ENCODE measurements around the gene SLC27A5.

The SLC27A5 gene, protein sequence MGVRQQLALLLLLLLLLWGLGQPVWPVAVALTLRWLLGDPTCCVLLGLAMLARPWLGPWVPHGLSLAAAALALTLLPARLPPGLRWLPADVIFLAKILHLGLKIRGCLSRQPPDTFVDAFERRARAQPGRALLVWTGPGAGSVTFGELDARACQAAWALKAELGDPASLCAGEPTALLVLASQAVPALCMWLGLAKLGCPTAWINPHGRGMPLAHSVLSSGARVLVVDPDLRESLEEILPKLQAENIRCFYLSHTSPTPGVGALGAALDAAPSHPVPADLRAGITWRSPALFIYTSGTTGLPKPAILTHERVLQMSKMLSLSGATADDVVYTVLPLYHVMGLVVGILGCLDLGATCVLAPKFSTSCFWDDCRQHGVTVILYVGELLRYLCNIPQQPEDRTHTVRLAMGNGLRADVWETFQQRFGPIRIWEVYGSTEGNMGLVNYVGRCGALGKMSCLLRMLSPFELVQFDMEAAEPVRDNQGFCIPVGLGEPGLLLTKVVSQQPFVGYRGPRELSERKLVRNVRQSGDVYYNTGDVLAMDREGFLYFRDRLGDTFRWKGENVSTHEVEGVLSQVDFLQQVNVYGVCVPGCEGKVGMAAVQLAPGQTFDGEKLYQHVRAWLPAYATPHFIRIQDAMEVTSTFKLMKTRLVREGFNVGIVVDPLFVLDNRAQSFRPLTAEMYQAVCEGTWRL

DNA sequence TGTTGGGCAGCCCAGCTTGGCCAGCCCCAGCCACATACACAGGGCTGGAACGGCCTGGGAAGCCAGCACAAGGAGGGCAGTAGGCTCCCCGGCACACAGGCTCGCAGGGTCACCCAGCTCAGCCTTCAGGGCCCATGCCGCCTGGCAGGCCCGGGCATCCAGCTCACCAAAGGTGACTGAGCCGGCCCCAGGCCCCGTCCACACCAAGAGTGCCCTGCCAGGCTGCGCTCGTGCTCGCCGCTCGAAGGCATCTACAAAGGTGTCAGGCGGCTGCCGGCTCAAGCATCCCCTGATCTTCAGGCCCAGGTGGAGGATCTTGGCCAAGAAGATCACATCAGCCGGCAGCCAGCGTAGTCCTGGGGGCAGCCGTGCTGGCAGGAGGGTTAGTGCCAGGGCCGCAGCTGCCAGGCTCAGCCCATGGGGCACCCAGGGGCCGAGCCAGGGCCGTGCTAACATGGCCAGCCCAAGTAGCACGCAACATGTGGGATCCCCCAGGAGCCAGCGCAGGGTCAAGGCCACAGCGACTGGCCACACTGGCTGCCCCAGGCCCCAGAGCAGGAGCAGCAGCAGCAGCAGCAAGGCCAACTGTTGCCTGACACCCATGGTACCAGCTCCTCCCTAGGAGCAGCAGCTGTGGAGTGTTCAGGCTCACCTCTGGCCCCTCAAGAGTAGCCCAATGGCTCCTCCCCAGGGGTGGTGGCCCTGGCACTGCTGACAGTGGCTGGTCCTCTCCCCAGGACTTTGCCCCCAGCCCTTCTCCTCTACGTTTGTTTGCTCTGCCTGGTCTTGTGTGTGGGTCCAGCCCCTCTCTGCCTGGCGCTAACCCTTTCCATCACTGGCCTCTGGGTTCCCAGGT, at the start of gene SLC27A5:
SLC27A5 (minus strand) TSS at position 640 of the 856 bp plus-strand sequence; CDS start at position 603, 37 bp downstream.
- Histone ChIP-seq H3K4me1 (peaks cover 29 to 52% (median 46%) of the 10 kb centered on the region in 10 experiments), H3K27me3 (no peaks in the 10 kb centered on the region), H4K20me1 (peaks cover 0 to 27% (median 11%) of the 10 kb centered on the region in 11 experiments; a peak in 13 of 22 replicates), H3K36me3 (peaks cover 9 to 32% (median 15%) of the 10 kb centered on the region in 11 experiments), H3K27ac (peak within 1 kb of the TSS in 3 of 11 experiments; percentile 30 to 75 (median 74); a peak in 2 of 22 replicates), H3K9ac (peak within 1 kb of the TSS in 4 of 11 experiments; percentile 10 to 71 (median 38); a peak in 5 of 22 replicates), H3K4me2 (peak within 1 kb of the TSS in 3 of 11 experiments; percentile 4 to 78 (median 7); a peak in 3 of 22 replicates), H3K9me3 (replicated peaks in 1 of 11) (peaks cover 22 to 29% (median 23%) of the 10 kb centered on the region in 11 experiments), H3K4me3 (no peak within 1 kb of the TSS)
- no peak for TF ChIP-seq Cebpa-rat (IDR thresholded peaks at IDR 0.05)

DNA sequence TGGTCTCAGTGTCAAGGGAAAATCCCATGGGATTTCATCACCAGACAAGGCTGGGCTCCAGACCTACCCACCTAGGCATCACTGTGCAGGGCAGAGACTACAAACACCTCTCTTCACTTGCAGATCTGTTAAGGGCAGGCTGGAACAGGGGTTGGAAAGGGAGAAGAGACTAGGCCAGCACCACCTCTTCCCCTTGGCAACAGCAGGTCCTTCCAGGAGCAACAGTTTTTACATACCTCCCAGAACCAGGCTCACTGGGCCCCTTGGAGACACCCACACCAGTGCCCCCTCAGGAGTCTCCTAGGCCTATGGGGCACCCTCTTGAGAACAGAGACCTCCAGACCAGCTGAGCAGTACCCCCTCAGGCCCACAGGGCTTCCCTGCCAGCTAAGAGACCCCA, 49.1 kb upstream of the SLC27A5 start:
- Histone ChIP-seq H3K27me3 (peaks cover 0 to 24% (median 0%) of the 10 kb centered on the region in 11 experiments; a peak in 8 of 22 replicates), H3K4me3 (no peak overlapping the region), H4K20me1 (peaks cover 0 to 26% (median 14%) of the 10 kb centered on the region in 11 experiments; a peak in 12 of 22 replicates), H3K27ac (peak overlapping the region in 6 of 11 experiments; percentile 97 to 99 (median 98); a peak in 9 of 22 replicates), H3K9me3 (replicated peaks in 1 of 11) (no peaks in the 10 kb centered on the region), H3K4me2 (peak overlapping the region; percentile 89 to 100 (median 98); a peak in 21 of 22 replicates), H3K36me3 (peaks cover 12 to 15% (median 13%) of the 10 kb centered on the region in 11 experiments), H3K9ac (peak overlapping the region in 1 of 11 experiments; percentile 41; a peak in 1 of 22 replicates), H3K4me1 (peaks cover 66 to 73% (median 70%) of the 10 kb centered on the region in 10 experiments)
- no peak for TF ChIP-seq Cebpa-rat (IDR thresholded peaks at IDR 0.05)

DNA sequence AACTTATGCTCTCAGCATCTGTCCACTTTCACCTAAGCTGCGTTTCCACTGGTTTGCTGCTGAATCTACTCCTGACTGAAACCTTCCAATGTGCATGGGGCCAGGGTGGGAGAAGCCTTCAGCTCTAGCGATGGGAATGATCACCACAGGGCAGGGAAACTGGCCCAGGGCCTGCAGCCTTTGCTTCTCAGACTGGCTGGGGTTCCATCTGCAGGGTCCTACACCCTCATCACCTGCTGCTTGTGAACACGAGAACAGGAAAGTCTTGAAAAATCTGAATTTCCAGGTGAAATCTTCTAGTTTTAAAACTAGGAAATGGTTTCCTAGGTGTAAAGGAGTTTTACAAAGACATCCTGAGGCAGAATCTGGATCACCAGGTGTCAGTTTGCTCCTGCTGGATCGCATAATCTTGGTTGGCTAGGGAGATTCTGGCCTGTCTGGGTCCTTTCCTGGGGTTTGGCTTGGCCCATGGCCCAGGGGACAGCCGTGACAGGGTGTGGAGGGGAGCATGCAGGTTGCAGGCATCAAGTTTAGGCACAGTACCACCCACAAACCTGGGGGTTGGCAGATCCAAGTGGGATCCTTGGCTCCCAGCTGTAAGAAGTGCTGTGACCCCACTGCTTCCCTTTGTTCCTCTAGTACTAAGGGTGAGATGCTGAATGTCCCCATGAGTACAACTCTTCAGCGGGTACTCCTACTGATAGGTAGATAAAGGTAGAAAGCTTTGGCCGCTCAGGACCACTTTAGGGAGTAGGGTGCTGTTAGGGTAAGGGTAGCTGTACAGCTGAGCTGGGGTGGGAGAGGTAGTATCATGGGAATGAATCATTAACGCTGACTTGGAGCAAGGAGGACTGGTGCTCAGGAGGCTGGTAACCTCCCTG, 48.5 kb upstream of the SLC27A5 start:
- Histone ChIP-seq H3K36me3 (peaks cover 17 to 22% (median 20%) of the 10 kb centered on the region in 11 experiments), H3K4me1 (peaks cover 72 to 80% (median 77%) of the 10 kb centered on the region in 10 experiments), H4K20me1 (peaks cover 0 to 26% (median 14%) of the 10 kb centered on the region in 11 experiments; a peak in 12 of 22 replicates), H3K4me3 (peak overlapping the region; percentile 76 to 98 (median 94); a peak in 19 of 20 replicates), H3K27me3 (peaks cover 0 to 24% (median 0%) of the 10 kb centered on the region in 11 experiments; a peak in 8 of 22 replicates), H3K27ac (peak overlapping the region; percentile 20 to 99 (median 98); a peak in 21 of 22 replicates), H3K4me2 (peak overlapping the region; percentile 89 to 100 (median 98)), H3K9ac (peak overlapping the region; percentile 89 to 98 (median 96); a peak in 20 of 22 replicates), H3K9me3 (replicated peaks in 1 of 11) (no peaks in the 10 kb centered on the region)
- no peak for TF ChIP-seq Cebpa-rat (IDR thresholded peaks at IDR 0.05)

DNA sequence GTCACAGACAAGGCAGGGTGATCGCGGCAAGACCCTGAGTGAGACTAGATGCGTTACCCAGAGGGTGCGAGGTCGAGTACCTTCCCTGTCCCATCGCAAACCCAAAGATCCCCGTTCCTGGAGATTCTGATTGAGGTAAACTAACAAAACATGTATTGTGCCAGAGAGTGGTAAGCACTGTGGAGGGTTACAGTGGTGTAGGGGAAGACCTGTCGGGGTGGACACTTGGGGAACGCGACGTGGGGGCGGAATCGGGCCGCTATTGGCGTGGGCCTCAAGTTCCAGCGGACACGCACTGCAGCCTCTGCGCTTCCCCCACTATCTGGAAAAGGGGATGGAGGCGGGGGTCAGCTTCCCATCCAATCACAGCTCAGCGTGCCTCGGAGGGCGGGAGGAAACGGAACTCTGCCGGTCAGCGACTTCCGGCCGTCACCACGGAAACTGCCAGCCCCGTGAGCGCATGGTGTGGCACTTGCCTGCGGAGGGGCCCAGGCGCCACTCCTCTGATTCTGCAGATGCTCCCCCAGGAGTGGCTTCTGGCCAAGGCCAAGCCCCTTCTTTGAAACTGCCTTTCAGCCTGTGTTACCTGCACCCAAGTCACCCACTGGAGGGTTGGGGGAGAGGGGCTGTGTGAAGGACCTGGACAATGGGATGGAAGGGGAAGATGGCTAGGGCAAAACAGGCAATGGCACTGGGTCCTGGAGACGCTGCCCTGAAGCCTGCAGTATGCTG, 47.6 kb upstream of the SLC27A5 start:
- Histone ChIP-seq H3K4me3 (peak overlapping the region; percentile 76 to 98 (median 94)), H3K4me1 (peaks cover 69 to 79% (median 77%) of the 10 kb centered on the region in 10 experiments)
- no peak for TF ChIP-seq Cebpa-rat (IDR thresholded peaks at IDR 0.05)

DNA sequence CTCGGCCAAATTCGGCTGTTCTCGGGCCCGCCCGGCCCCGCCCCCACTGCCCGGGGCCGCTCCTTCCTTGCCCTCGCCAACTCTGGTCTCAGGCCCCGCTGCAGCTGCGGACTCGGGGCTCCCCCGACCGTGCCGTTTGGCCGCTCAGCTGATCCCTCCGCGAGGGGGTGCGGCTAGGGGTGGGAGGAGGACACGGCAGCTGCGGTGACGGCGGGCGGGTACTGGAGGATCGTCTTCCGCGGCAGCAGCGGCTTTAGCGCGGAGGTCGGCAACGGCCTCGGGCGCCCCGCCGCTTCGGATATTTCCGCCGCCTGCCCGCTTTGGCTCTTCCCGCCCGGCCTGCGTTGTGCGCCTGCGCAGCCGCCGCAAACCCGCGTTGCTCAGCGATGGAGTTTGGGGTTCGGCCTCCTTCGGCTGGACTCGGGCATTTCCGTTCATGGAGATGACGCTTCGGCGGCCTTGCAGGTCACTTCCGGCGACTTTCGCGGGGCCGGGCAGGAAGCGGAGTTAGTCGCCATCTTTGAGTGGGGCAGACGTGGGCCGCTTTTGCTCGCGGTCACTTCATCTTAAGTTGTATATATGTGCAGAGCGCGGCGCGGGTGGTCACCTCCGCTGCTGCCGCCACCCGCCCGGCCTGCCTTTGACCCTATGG, 47.0 kb upstream of the SLC27A5 start:
- H3K9me3 ChIP-seq (replicated peaks in 1 of 11): no peaks in the 10 kb centered on the region
- peak overlapping the region; percentile 89 to 100 (median 98) for H3K4me2 ChIP-seq
- peaks cover 0 to 33% (median 17%) of the 10 kb centered on the region in 11 experiments; a peak in 12 of 22 replicates for H4K20me1 ChIP-seq
- H3K27ac ChIP-seq: peak overlapping the region; percentile 95 to 99 (median 98)
- peaks cover 0 to 21% (median 0%) of the 10 kb centered on the region in 11 experiments; a peak in 8 of 22 replicates for H3K27me3 ChIP-seq
- peak overlapping the region; percentile 76 to 98 (median 94) for H3K4me3 ChIP-seq
- H3K4me1 ChIP-seq: peaks cover 68 to 79% (median 77%) of the 10 kb centered on the region in 10 experiments
- H3K36me3 ChIP-seq: peaks cover 17 to 27% (median 21%) of the 10 kb centered on the region in 11 experiments
- H3K9ac ChIP-seq: peak overlapping the region; percentile 89 to 98 (median 96)
- no peak for TF ChIP-seq Cebpa-rat (IDR thresholded peaks at IDR 0.05)

More for the DNA sequence above, 47.6 kb upstream of the SLC27A5 start:
- H4K20me1 ChIP-seq: peaks cover 0 to 26% (median 14%) of the 10 kb centered on the region in 11 experiments; a peak in 12 of 22 replicates
- peak overlapping the region; percentile 95 to 99 (median 98) for H3K27ac ChIP-seq
- H3K27me3 ChIP-seq: peaks cover 0 to 24% (median 0%) of the 10 kb centered on the region in 11 experiments; a peak in 8 of 22 replicates
- no peaks in the 10 kb centered on the region for H3K9me3 ChIP-seq (replicated peaks in 1 of 11)
- peak overlapping the region; percentile 89 to 98 (median 96) for H3K9ac ChIP-seq
- peaks cover 17 to 22% (median 20%) of the 10 kb centered on the region in 11 experiments for H3K36me3 ChIP-seq
- H3K4me2 ChIP-seq: peak overlapping the region; percentile 89 to 100 (median 98)

DNA sequence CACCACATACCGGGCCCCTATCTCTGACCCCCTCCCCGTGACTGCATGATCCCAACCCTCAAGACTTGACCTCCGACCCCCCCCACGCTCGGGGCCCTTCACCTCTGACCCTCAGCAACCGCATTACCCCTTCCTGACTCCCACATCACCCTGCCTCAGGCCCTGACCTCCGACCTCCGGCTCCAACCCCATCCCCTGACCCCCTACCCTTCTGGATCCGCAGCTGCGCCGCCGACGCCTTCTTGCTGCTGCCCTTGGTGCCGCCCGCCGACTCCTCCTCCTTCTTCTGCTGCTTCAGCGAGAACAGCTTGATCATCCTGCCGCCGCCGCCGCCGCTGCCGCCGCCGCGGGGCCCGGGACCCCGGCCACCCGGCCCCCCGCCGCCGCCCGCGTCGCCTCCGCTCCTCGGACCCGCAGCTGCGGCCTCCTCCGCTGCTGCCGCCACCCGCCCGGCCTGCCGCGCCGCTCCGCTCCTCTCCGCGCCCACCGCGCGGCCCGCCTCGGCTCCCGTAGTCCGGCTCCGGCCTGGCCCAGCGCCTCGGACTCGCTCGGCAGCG, 46.4 kb upstream of the SLC27A5 start, which contains the start of gene UBE2M:
UBE2M (minus strand) TSS at position 546 of the 557 bp plus-strand sequence; CDS start at position 316, 230 bp downstream.
- Histone ChIP-seq H3K9me3 (replicated peaks in 1 of 11) (no peaks in the 10 kb centered on the region), H3K9ac (peak within 1 kb of the TSS; percentile 89 to 98 (median 96)), H4K20me1 (peaks cover 0 to 37% (median 17%) of the 10 kb centered on the region in 11 experiments; a peak in 12 of 22 replicates), H3K4me3 (peak within 1 kb of the TSS; percentile 76 to 98 (median 94)), H3K4me1 (peaks cover 68 to 78% (median 77%) of the 10 kb centered on the region in 10 experiments), H3K4me2 (peak within 1 kb of the TSS; percentile 89 to 100 (median 98)), H3K27me3 (peaks cover 0 to 16% (median 0%) of the 10 kb centered on the region in 11 experiments; a peak in 8 of 22 replicates), H3K27ac (peak within 1 kb of the TSS; percentile 95 to 99 (median 98)), H3K36me3 (peaks cover 19 to 33% (median 27%) of the 10 kb centered on the region in 11 experiments)
- no peak for TF ChIP-seq Cebpa-rat (IDR thresholded peaks at IDR 0.05)
